HEK293 (cell line): Measurements from ENCODE around the gene PLCG2.

Experiments
- KLF16 ChIP-seq: fragments of 450-650 bp; formaldehyde crosslinking; IDR thresholded peaks from 2 replicates; pipeline ENCODE4 v1.5.1; 2017; ENCODE audit warnings: missing biosample characterization, missing genetic modification characterization
- SCRT2 ChIP-seq: fragments of 450-650 bp; formaldehyde crosslinking; IDR thresholded peaks from 2 replicates; pipeline ENCODE4 v1.5.1; 2016; ENCODE audit warnings: missing biosample characterization, missing genetic modification characterization
- YY1 ChIP-seq: fragments of 450-650 bp; formaldehyde crosslinking; IDR thresholded peaks from 2 replicates; pipeline ENCODE4 v1.5.1; 2018; ENCODE audit warnings: missing biosample characterization, missing genetic modification characterization
- ZBTB49 ChIP-seq: fragments of 450-650 bp; formaldehyde crosslinking; IDR thresholded peaks from 2 replicates; pipeline ENCODE4 v1.5.1; 2016; ENCODE audit warnings: missing biosample characterization, missing genetic modification characterization, low read depth
- ZNF416 ChIP-seq: fragments of 450-650 bp; formaldehyde crosslinking; IDR thresholded peaks from 2 replicates; pipeline ENCODE4 v1.5.1; 2016; ENCODE audit warnings: missing biosample characterization, missing genetic modification characterization
- ZNF561 ChIP-seq: fragments of 450-650 bp; IDR thresholded peaks from 2 replicates; pipeline ENCODE4 v1.5.1; 2018; ENCODE audit warnings: missing biosample characterization, missing genetic modification characterization, borderline replicate concordance
- TF ChIP-seq, protein P1 (sequence below): fragments of 450-650 bp; formaldehyde crosslinking; IDR thresholded peaks from 2 replicates; pipeline ENCODE4 v1.5.1; 2016; ENCODE audit warnings: missing biosample characterization, missing genetic modification characterization

DNA sequence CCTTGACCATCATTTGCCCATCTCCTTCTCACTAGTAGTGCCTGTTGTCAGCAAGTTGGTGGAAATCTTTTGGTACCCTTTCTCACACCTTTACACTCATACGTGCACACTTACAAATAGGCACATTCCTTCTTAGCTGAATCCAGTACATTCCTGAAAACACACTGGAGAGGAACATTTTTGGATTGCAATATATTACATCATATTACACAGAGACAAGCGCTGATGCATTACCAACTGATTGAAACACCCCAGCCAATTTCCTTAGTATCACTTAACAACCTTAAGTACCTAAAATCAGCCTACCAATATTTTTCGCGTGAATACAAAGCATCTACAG, 64.1 kb downstream of the PLCG2 start:
- TF ChIP-seq SCRT2 (tag by site-specific recombination) (no peak), KLF16 (tag by site-specific recombination) (no peak), ZNF416 (tag by site-specific recombination) (no peak), ZBTB49 (tag by site-specific recombination) (no peak), ZNF561 (no peak), YY1 (no peak)
- TF ChIP-seq, protein P1, sequence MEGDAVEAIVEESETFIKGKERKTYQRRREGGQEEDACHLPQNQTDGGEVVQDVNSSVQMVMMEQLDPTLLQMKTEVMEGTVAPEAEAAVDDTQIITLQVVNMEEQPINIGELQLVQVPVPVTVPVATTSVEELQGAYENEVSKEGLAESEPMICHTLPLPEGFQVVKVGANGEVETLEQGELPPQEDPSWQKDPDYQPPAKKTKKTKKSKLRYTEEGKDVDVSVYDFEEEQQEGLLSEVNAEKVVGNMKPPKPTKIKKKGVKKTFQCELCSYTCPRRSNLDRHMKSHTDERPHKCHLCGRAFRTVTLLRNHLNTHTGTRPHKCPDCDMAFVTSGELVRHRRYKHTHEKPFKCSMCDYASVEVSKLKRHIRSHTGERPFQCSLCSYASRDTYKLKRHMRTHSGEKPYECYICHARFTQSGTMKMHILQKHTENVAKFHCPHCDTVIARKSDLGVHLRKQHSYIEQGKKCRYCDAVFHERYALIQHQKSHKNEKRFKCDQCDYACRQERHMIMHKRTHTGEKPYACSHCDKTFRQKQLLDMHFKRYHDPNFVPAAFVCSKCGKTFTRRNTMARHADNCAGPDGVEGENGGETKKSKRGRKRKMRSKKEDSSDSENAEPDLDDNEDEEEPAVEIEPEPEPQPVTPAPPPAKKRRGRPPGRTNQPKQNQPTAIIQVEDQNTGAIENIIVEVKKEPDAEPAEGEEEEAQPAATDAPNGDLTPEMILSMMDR (tag by site-specific recombination), result no peak
